Measurements from ENCODE around the gene NUP160. TPM values are rescaled to one million over a fixed set of nuclear protein-coding genes. Genes with fewer than 3 reads are reported as not detected.
"Not testable (repeated sequence)": the region's sequence is repeated elsewhere in the genome, so short reads cannot be mapped to it uniquely, and the experiment has no call there.

Gene NUP160
- polyA plus RNA-seq, 1 donor from 2014 or later, result 45.5 TPM

GRCh38 chr11:47867823-47868222, 19.7 kb upstream of the NUP160 start:
- TF ChIP-seq CTCF (IDR thresholded peaks at IDR 0.05; ENCODE audit: poor library complexity, severe bottlenecking) (no peak), EZH2 (IDR thresholded peaks at IDR 0.05; ENCODE audit: borderline replicate concordance, insufficient read depth, low read length, poor library complexity, severe bottlenecking) (no peak), RAD21 (conservative IDR thresholded peaks at IDR 0.05) (no peak)

GRCh38 chr11:47866892-47867291, 18.7 kb upstream of the NUP160 start:
- H3F3A ChIP-seq (ENCODE audit: insufficient read depth, low read length, poor library complexity, severe bottlenecking), result not testable (repeated sequence)

More at GRCh38 chr11:47867823-47868222, 19.7 kb upstream of the NUP160 start:
- no peak overlapping the region for H3K4me3 ChIP-seq (ENCODE audit: low read length)
- H2AFZ ChIP-seq (ENCODE audit: low read depth, low read length), result no peak overlapping the region
- no peak overlapping the region for H3K27ac ChIP-seq (ENCODE audit: low read length)
- no peak overlapping the region for H3K4me2 ChIP-seq (ENCODE audit: low read length)
- no peak overlapping the region for H3K9ac ChIP-seq (ENCODE audit: low read length)
- no peaks in the 10 kb centered on the region for H3K9me3 ChIP-seq (ENCODE audit: low read length)
- H3K9me2 ChIP-seq (ENCODE audit: insufficient read depth, low read length), result no peaks in the 10 kb centered on the region
- H3K36me3 ChIP-seq (ENCODE audit: insufficient read depth, low read length), result no peaks in the 10 kb centered on the region
- no peaks in the 10 kb centered on the region for H3K79me2 ChIP-seq (replicated peaks; ENCODE audit: insufficient read depth, low read length)
- no peaks in the 10 kb centered on the region for H4K20me1 ChIP-seq (ENCODE audit: insufficient read depth)
- H3F3A ChIP-seq (ENCODE audit: insufficient read depth, low read length, poor library complexity, severe bottlenecking), result no peaks in the 10 kb centered on the region
- H3K27me3 ChIP-seq (ENCODE audit: insufficient read depth, low read depth, low read length), result no peaks in the 10 kb centered on the region

GRCh38 chr11:47864901-47865300, 16.8 kb upstream of the NUP160 start:
- Histone ChIP-seq H3K36me3 (ENCODE audit: insufficient read depth, low read length) (no peaks in the 10 kb centered on the region), H3K4me2 (ENCODE audit: low read length) (no peak overlapping the region), H3K4me3 (ENCODE audit: low read length) (no peak overlapping the region), H3K27me3 (ENCODE audit: insufficient read depth, low read depth, low read length) (no peaks in the 10 kb centered on the region), H4K20me1 (ENCODE audit: insufficient read depth) (no peaks in the 10 kb centered on the region), H3K27ac (ENCODE audit: low read length) (no peak overlapping the region), H3K9ac (ENCODE audit: low read length) (no peak overlapping the region), H2AFZ (ENCODE audit: low read depth, low read length) (no peak overlapping the region), H3K9me3 (ENCODE audit: low read length) (no peaks in the 10 kb centered on the region), H3K9me2 (ENCODE audit: insufficient read depth, low read length) (no peaks in the 10 kb centered on the region), H3F3A (ENCODE audit: insufficient read depth, low read length, poor library complexity, severe bottlenecking) (no peaks in the 10 kb centered on the region), H3K79me2 (replicated peaks; ENCODE audit: insufficient read depth, low read length) (no peaks in the 10 kb centered on the region)
- TF ChIP-seq RAD21 (conservative IDR thresholded peaks at IDR 0.05) (no peak), POLR2AphosphoS5 (IDR thresholded peaks at IDR 0.05) (no peak), CTCF (IDR thresholded peaks at IDR 0.05; ENCODE audit: poor library complexity, severe bottlenecking) (no peak), SMC3 (conservative IDR thresholded peaks at IDR 0.05; ENCODE audit: poor library complexity) (no peak), MXI1 (conservative IDR thresholded peaks at IDR 0.05; ENCODE audit: poor library complexity, severe bottlenecking) (no peak), EP300 (conservative IDR thresholded peaks at IDR 0.05; ENCODE audit: poor library complexity, severe bottlenecking) (no peak), TAF1 (IDR thresholded peaks at IDR 0.05; ENCODE audit: low read depth) (no peak), EZH2 (IDR thresholded peaks at IDR 0.05; ENCODE audit: borderline replicate concordance, insufficient read depth, low read length, poor library complexity, severe bottlenecking) (no peak), REST (IDR thresholded peaks at IDR 0.05; ENCODE audit: borderline replicate concordance) (no peak)

More at GRCh38 chr11:47866892-47867291, 18.7 kb upstream of the NUP160 start:
- H3K4me3 ChIP-seq (ENCODE audit: low read length); H3K36me3 ChIP-seq (ENCODE audit: insufficient read depth, low read length); H4K20me1 ChIP-seq (ENCODE audit: insufficient read depth); H3K27ac ChIP-seq (ENCODE audit: low read length); H2AFZ ChIP-seq (ENCODE audit: low read depth, low read length); H3K9me2 ChIP-seq (ENCODE audit: insufficient read depth, low read length); H3K9ac ChIP-seq (ENCODE audit: low read length); H3K9me3 ChIP-seq (ENCODE audit: low read length); H3K4me2 ChIP-seq (ENCODE audit: low read length); H3K27me3 ChIP-seq (ENCODE audit: insufficient read depth, low read depth, low read length); H3K79me2 ChIP-seq (replicated peaks; ENCODE audit: insufficient read depth, low read length): not testable (repeated sequence)
